ENCODE measurements around the gene USP10. TPM values are rescaled to one million over a fixed set of nuclear protein-coding genes. Genes with fewer than 3 reads are reported as not detected.

The USP10 gene
- total and polyA plus RNA-seq, 4 donors = 28.2 to 46.1 (median 42.0) TPM

DNA sequence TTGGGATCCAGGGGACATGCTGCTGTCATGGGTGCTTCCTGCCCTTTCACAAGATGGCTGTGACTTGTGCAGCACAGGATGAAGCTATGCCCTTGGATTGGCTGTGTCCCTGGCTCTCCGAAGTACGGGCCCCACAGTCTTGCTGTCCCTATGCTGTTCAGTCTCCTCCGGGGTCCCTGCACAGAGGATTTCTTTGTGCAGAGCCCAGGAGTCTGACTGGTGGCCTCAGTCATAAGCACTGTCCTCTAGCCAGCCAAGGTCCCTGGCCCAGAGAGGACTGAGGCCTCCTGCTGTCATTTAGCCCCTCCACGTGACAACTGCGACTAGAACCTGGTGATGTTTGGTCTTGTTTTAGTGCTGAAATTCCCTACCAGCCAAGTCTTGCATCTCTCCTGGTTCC lies 77.6 kb downstream of the USP10 start:
- no peak for TF ChIP-seq FOXA1 (IDR thresholded peaks at IDR 0.05)
- TF ChIP-seq, protein P1, sequence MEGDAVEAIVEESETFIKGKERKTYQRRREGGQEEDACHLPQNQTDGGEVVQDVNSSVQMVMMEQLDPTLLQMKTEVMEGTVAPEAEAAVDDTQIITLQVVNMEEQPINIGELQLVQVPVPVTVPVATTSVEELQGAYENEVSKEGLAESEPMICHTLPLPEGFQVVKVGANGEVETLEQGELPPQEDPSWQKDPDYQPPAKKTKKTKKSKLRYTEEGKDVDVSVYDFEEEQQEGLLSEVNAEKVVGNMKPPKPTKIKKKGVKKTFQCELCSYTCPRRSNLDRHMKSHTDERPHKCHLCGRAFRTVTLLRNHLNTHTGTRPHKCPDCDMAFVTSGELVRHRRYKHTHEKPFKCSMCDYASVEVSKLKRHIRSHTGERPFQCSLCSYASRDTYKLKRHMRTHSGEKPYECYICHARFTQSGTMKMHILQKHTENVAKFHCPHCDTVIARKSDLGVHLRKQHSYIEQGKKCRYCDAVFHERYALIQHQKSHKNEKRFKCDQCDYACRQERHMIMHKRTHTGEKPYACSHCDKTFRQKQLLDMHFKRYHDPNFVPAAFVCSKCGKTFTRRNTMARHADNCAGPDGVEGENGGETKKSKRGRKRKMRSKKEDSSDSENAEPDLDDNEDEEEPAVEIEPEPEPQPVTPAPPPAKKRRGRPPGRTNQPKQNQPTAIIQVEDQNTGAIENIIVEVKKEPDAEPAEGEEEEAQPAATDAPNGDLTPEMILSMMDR (IDR thresholded peaks at IDR 0.05; ENCODE audit: low read depth, low read length, missing input control) = no peak
- Histone ChIP-seq H3K4me1 (ENCODE audit: control insufficient read depth in 4 of 4, insufficient read depth in 4 of 4, low read length in 3 of 4) (no peaks in the 10 kb centered on the region), H3K36me3 (ENCODE audit: control insufficient read depth in 4 of 4, insufficient read depth in 3 of 4, low read depth in 1 of 4, low read length in 3 of 4) (peaks cover 16 to 56% (median 26%) of the 10 kb centered on the region in 4 donors), H3K4me3 (ENCODE audit: low read depth in 1 of 3, low read length in 3 of 3) (no peak overlapping the region), H3K27me3 (ENCODE audit: control insufficient read depth in 4 of 4, insufficient read depth in 4 of 4, low read length in 3 of 4) (no peaks in the 10 kb centered on the region), H3K9ac (ENCODE audit: low read depth in 1 of 2, low read length in 2 of 2) (no peak overlapping the region), H3K27ac (ENCODE audit: low read depth in 1 of 2, low read length in 2 of 2) (no peak overlapping the region), H3K9me3 (ENCODE audit: control insufficient read depth in 4 of 4, low read length in 3 of 4) (no peaks in the 10 kb centered on the region)
- 97% methylated on average over 5 of the region's 5 CpGs for WGBS
- DNase-seq (ENCODE audit: low spot score) = no peak

GRCh38 chr16:84778720-84779119 lies 78.9 kb downstream of the USP10 start:
- Histone ChIP-seq H3K27me3 (ENCODE audit: control insufficient read depth in 4 of 4, insufficient read depth in 4 of 4, low read length in 3 of 4) (no peaks in the 10 kb centered on the region), H3K4me3 (ENCODE audit: low read depth in 1 of 3, low read length in 3 of 3) (no peak overlapping the region), H3K4me1 (ENCODE audit: control insufficient read depth in 4 of 4, insufficient read depth in 4 of 4, low read length in 3 of 4) (no peaks in the 10 kb centered on the region), H3K9ac (ENCODE audit: low read depth in 1 of 2, low read length in 2 of 2) (no peak overlapping the region), H3K9me3 (ENCODE audit: control insufficient read depth in 4 of 4, low read length in 3 of 4) (no peaks in the 10 kb centered on the region), H3K36me3 (ENCODE audit: control insufficient read depth in 4 of 4, insufficient read depth in 3 of 4, low read depth in 1 of 4, low read length in 3 of 4) (peaks cover 15 to 43% (median 20%) of the 10 kb centered on the region in 4 donors), H3K27ac (ENCODE audit: low read depth in 1 of 2, low read length in 2 of 2) (no peak overlapping the region)
- no peak for DNase-seq (ENCODE audit: low spot score)
- no peak for TF ChIP-seq NR2F2 (IDR thresholded peaks at IDR 0.05)
- no peak for TF ChIP-seq HNF4A (conservative IDR thresholded peaks at IDR 0.05)
- WGBS = 98% methylated on average over 18 of the region's 18 CpGs

DNA sequence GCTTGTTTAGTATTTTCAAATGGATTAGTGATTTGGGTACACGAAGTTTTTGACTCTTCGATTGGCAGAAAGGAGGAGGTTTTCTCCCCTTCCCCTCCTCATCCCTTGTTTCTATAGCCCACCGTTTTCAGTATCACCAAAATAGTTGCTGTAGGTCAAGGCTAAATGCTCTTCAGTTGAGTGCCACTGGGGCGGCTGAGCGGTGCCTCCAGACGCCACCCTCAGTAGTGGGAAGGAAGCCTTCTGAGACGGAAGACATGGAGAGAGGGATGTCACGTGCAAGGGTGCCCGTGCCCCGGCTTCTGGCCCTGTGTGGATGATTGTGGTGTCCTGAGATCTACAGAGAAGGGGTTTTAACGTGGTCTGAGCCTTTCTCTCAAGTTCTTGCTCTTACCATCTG lies 80.3 kb downstream of the USP10 start:
- 96% methylated on average over 11 of the region's 11 CpGs for WGBS
- no peak overlapping the region for H3K27ac ChIP-seq (ENCODE audit: low read depth in 1 of 2, low read length in 2 of 2)
- TF ChIP-seq HNF4G (IDR thresholded peaks at IDR 0.05) (no peak), JUND (IDR thresholded peaks at IDR 0.05) (no peak), FOXA2 (IDR thresholded peaks at IDR 0.05) (no peak)
- TF ChIP-seq, protein P1 (IDR thresholded peaks at IDR 0.05; ENCODE audit: low read depth, low read length, missing input control) = no peak
- H3K9me3 ChIP-seq (ENCODE audit: control insufficient read depth in 4 of 4, low read length in 3 of 4) = no peaks in the 10 kb centered on the region
- no peak overlapping the region for H3K4me3 ChIP-seq (ENCODE audit: low read depth in 1 of 3, low read length in 3 of 3)
- H3K9ac ChIP-seq (ENCODE audit: low read depth in 1 of 2, low read length in 2 of 2) = no peak overlapping the region
- DNase-seq (ENCODE audit: low spot score) = no peak
- no peaks in the 10 kb centered on the region for H3K4me1 ChIP-seq (ENCODE audit: control insufficient read depth in 4 of 4, insufficient read depth in 4 of 4, low read length in 3 of 4)
- H3K36me3 ChIP-seq (ENCODE audit: control insufficient read depth in 4 of 4, insufficient read depth in 3 of 4, low read depth in 1 of 4, low read length in 3 of 4) = peaks cover 13 to 38% (median 18%) of the 10 kb centered on the region in 4 donors
- H3K27me3 ChIP-seq (ENCODE audit: control insufficient read depth in 4 of 4, insufficient read depth in 4 of 4, low read length in 3 of 4) = no peaks in the 10 kb centered on the region

DNA sequence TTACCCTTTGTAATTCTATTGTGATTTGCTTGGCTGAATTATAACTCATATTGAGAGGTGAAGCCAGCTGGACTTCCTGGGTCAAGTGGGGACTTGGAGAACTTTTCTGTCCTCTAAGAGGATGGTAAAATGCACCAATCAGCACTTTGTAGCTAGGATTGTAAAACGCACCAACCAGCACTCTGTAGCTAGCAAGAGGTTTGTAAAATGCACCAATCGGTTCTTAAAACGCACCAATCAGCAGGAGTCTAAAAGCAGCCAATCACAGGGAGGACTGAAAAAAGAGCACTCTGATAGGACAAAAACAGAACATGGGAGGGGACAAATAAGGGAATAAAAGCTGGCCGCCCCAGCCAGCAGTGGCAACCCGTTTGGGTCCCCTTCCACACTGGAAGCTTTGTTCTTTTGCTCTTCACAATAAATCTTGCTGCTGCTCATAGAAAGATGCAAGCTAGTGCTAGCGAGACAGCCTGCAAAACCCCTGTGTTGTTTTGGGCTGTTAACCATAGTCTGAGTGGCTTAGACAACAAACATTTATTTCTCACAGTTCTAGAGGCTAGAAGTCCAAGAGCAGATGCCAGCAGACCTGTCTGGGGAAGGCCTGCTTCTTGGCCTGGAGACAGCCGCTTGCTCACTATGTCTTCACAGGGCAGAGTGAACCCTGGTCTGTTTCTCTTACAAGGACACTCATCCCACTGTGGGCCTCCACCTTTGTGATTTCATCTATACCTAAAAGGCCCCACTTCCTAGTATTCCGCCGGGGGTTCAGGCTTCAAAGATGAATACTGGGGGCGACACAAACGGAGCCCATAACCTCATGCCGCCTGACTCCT lies 81.0 kb downstream of the USP10 start:
- Histone ChIP-seq H3K4me3 (ENCODE audit: low read depth in 1 of 3, low read length in 3 of 3) (no peak overlapping the region), H3K4me1 (ENCODE audit: control insufficient read depth in 4 of 4, insufficient read depth in 4 of 4, low read length in 3 of 4) (no peaks in the 10 kb centered on the region), H3K9ac (ENCODE audit: low read depth in 1 of 2, low read length in 2 of 2) (no peak overlapping the region), H3K36me3 (ENCODE audit: control insufficient read depth in 4 of 4, insufficient read depth in 3 of 4, low read depth in 1 of 4, low read length in 3 of 4) (peaks cover 6 to 31% (median 11%) of the 10 kb centered on the region in 4 donors), H3K27me3 (ENCODE audit: control insufficient read depth in 4 of 4, insufficient read depth in 4 of 4, low read length in 3 of 4) (no peaks in the 10 kb centered on the region), H3K9me3 (ENCODE audit: control insufficient read depth in 4 of 4, low read length in 3 of 4) (no peaks in the 10 kb centered on the region), H3K27ac (ENCODE audit: low read depth in 1 of 2, low read length in 2 of 2) (no peak overlapping the region)
- 95% methylated on average over 12 of the region's 12 CpGs for WGBS
- no peak for DNase-seq (ENCODE audit: low spot score)
- TF ChIP-seq RXRA (IDR thresholded peaks at IDR 0.05) (no peak), FOXA2 (IDR thresholded peaks at IDR 0.05) (no peak)

Data from liver (tissue), 9 donors.